Endodermal cell (in vitro differentiated cells): ENCODE measurements around the gene FRYL. TPM values are rescaled to one million over a fixed set of nuclear protein-coding genes. Genes with fewer than 3 reads are reported as not detected.

ENCODE experiments used
- DNase-seq: peaks from one replicate; pipeline ENCODE4 v3.0.0-alpha.2; 2017
- H3K27ac ChIP-seq: 2 replicates; pipeline ENCODE4 v1.5.1; 2013; ENCODE audit warnings: mild to moderate bottlenecking, low read depth, low read length, moderate library complexity
- H3K27me3 ChIP-seq: 2 replicates; pipeline ENCODE4 v1.6.1; 2013; ENCODE audit warnings: mild to moderate bottlenecking, low read length, moderate library complexity; ENCODE audit not compliant: insufficient read depth, control insufficient read depth, poor library complexity, severe bottlenecking
- H3K36me3 ChIP-seq: 2 replicates; pipeline ENCODE4 v1.7.0; 2013; ENCODE audit warnings: mild to moderate bottlenecking, low read length, moderate library complexity; ENCODE audit not compliant: control insufficient read depth, insufficient read depth
- H3K4me1 ChIP-seq: one replicate; pipeline ENCODE4 v1.7.0; 2013; ENCODE audit warnings: low read length; ENCODE audit not compliant: control insufficient read depth, insufficient read depth
- H3K4me3 ChIP-seq: 2 replicates; pipeline ENCODE4 v1.5.1; 2013; ENCODE audit warnings: mild to moderate bottlenecking, low read length, moderate library complexity
- H3K9ac ChIP-seq: 2 replicates; pipeline ENCODE4 v1.6.1; 2013; ENCODE audit warnings: mild to moderate bottlenecking, low read length, moderate library complexity; ENCODE audit not compliant: poor library complexity, severe bottlenecking; ENCODE audit errors: extremely low read depth
- H3K9me3 ChIP-seq: 2 replicates; pipeline ENCODE4 v1.6.1; 2013; ENCODE audit warnings: mild to moderate bottlenecking, low read length, moderate library complexity; ENCODE audit not compliant: control insufficient read depth
- H3K27ac Mint-ChIP-seq: 2 replicates; pipeline ENCODE4 v1.8.0; 2020; ENCODE audit warnings: mixed read lengths
- H3K27me3 Mint-ChIP-seq: 2 replicates; pipeline ENCODE4 v1.8.0; 2021; ENCODE audit warnings: mild to moderate bottlenecking, mixed read lengths; ENCODE audit not compliant: insufficient read depth
- H3K36me3 Mint-ChIP-seq: 2 replicates; pipeline ENCODE4 v1.8.0; 2020; ENCODE audit warnings: low read depth, mixed read lengths
- H3K4me1 Mint-ChIP-seq: 2 replicates; pipeline ENCODE4 v1.8.0; 2020; ENCODE audit warnings: mixed read lengths
- H3K4me3 Mint-ChIP-seq: 2 replicates; pipeline ENCODE4 v1.8.0; 2020; ENCODE audit warnings: mild to moderate bottlenecking, moderate library complexity, mixed read lengths
- H3K9me3 Mint-ChIP-seq: 2 replicates; pipeline ENCODE4 v1.8.0; 2020; ENCODE audit warnings: mild to moderate bottlenecking, mixed read lengths
- WGBS, 2 experiments: methylation state at CpG; one replicate each; pipeline versions ENCODE4 v1.1.5 to v1.1.7; 2013; ENCODE audit warnings: missing lambda C conversion rate in 2 of 2, mixed read lengths in 1 of 2; ENCODE audit not compliant: insufficient coverage in 1 of 2, insufficient read length in 1 of 2; 5-methylcytosine and 5-hydroxymethylcytosine counted together
- total RNA-seq, 2 donors: library from RNA; stranded (reverse); fragmentation: NEBNext Ultra II Directional in 1 of 2; extraction: Animal tissue kit (Norgen Biotek cat#: 25700) in 1 of 2; gene quantifications; 2 replicates in 1 of 2; 3 replicates in 1 of 2; pipeline ENCODE4 v1.2.1, GENCODE V29; 2021
- TF ChIP-seq, protein P1 (sequence below): fragments of 200-600 bp; sonication (generic); conservative IDR thresholded peaks from 2 replicates; pipeline ENCODE4 v1.5.0; 2021; ENCODE audit warnings: antibody characterized with exemption, mild to moderate bottlenecking

FRYL gene
- total RNA-seq, 2 donors from 2014 or later, result 56.5 to 62.6 TPM

DNA sequence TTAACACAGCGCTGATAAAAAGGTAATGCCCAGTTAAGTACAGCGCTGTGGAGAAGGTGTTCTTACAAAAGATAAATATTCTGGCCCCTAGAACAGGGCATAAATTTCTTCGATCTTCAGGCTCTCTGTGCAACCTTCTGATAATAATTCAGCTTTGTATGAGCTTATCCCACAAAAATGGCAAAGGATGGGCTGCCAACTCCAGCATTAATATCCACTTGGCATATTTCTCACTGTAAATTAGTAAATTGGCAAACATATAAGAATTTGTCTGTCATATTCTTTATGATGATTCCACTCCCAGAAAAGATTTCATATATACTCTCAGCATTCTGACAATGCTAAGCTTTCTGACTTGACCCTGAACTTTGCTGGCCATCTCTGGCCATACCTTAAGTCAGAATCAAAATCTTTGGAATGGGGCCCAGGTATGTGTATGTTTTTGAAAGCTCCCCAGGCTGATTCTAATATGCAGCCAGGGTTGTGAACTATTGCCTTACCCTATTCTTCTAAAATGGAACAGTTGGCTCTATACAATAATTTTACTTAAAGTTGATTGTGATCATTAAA is 134.8 kb downstream of the FRYL start:
- Mint-ChIP-seq H3K9me3 (no peaks in the 10 kb centered on the region), H3K27ac (no peak overlapping the region), H3K36me3 (no peaks in the 10 kb centered on the region), H3K27me3 (no peaks in the 10 kb centered on the region), H3K4me3 (no peak overlapping the region), H3K4me1 (peaks cover 30% of the 10 kb centered on the region)
- DNase-seq, result no peak
- H3K27ac ChIP-seq, result no peak overlapping the region
- H3K4me3 ChIP-seq, result no peak overlapping the region
- H3K9ac ChIP-seq, result no peak overlapping the region
- WGBS, 2 experiments, result 97 to 100% methylated on average over 3 of the region's 3 CpGs
- no peaks in the 10 kb centered on the region for H3K27me3 ChIP-seq
- H3K4me1 ChIP-seq, result no peaks in the 10 kb centered on the region
- H3K36me3 ChIP-seq, result peaks cover 2% of the 10 kb centered on the region
- H3K9me3 ChIP-seq, result no peaks in the 10 kb centered on the region
- TF ChIP-seq, protein P1, sequence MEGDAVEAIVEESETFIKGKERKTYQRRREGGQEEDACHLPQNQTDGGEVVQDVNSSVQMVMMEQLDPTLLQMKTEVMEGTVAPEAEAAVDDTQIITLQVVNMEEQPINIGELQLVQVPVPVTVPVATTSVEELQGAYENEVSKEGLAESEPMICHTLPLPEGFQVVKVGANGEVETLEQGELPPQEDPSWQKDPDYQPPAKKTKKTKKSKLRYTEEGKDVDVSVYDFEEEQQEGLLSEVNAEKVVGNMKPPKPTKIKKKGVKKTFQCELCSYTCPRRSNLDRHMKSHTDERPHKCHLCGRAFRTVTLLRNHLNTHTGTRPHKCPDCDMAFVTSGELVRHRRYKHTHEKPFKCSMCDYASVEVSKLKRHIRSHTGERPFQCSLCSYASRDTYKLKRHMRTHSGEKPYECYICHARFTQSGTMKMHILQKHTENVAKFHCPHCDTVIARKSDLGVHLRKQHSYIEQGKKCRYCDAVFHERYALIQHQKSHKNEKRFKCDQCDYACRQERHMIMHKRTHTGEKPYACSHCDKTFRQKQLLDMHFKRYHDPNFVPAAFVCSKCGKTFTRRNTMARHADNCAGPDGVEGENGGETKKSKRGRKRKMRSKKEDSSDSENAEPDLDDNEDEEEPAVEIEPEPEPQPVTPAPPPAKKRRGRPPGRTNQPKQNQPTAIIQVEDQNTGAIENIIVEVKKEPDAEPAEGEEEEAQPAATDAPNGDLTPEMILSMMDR, result no peak

DNA sequence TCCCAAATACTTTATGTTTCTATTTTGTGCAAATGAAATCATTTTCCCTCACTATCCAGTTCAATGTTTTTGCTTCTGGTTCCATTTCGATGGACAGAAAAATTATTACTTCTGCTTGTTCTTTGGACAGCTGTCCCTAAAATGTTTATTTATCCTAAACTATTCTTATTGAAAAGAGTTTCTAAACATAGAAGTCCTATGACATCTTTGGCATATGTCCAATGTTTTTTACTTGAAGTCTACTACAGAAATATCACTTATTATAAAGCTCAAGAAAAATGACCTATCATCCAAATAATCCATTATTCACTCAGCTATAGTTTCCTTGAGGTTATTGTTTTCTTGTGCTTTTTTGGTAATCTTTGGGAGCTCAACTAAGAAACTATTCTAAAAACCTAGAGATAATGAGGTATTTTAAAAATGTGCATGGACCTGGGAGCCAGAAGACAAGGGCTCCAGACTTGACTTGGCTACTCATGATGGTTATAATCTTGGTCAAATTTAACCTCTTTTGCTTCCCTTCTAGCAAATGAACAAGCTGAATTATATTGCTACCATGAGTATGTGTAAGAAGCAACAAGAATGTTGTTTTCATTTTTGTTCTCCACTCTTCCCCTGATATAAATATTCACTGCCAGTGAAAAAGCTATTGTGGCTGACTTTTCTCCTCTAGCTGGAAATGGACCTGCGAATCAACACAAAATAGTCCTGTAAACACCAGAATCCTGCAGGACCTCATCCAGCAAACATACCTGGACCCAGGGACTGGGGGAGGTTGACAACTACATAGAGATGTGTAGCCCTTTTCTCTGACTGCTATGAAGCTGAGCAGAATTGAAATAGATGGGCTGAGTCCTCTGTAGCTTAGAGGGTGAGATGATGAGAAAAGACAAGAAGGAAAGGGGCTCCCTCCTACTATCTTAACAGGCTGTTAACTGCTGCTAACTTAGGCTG is 137.4 kb downstream of the FRYL start:
- no peak for DNase-seq
- Mint-ChIP-seq H3K4me1 (peaks cover 23% of the 10 kb centered on the region), H3K9me3 (no peaks in the 10 kb centered on the region), H3K4me3 (no peak overlapping the region), H3K27ac (no peak overlapping the region), H3K27me3 (no peaks in the 10 kb centered on the region), H3K36me3 (peaks cover 6% of the 10 kb centered on the region)
- Histone ChIP-seq H3K9me3 (no peaks in the 10 kb centered on the region), H3K36me3 (no peaks in the 10 kb centered on the region), H3K9ac (no peak overlapping the region), H3K27ac (no peak overlapping the region), H3K27me3 (no peaks in the 10 kb centered on the region), H3K4me1 (no peaks in the 10 kb centered on the region), H3K4me3 (no peak overlapping the region)
- TF ChIP-seq, protein P1, result no peak
- WGBS, 2 experiments, result 75 to 96% methylated on average over 1 to 2 of the region's 2 CpGs

DNA sequence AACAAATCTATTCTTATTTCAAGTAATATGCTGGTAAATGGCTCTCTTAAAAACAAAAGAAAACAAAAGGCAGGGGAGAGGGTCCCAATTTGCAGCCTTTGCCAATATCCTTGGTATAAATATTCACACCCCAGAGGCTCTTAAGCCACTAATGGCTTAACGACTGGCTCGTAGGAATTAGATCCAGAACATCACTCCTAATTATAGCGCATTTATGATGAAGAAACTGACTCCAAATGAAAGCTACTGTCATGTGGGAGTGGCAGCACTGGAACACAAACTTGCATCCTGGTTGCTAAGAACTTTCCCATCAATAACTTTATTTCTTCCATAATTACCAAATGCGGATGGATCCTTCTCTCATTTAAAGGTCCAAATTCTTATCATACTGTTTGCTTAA is 138.7 kb downstream of the FRYL start:
- Mint-ChIP-seq H3K27ac (no peak overlapping the region), H3K4me1 (peaks cover 13% of the 10 kb centered on the region), H3K4me3 (no peak overlapping the region), H3K9me3 (no peaks in the 10 kb centered on the region), H3K27me3 (no peaks in the 10 kb centered on the region), H3K36me3 (peaks cover 6% of the 10 kb centered on the region)
- no peak for DNase-seq
- Histone ChIP-seq H3K4me1 (no peaks in the 10 kb centered on the region), H3K36me3 (no peaks in the 10 kb centered on the region), H3K27ac (no peak overlapping the region), H3K27me3 (no peaks in the 10 kb centered on the region), H3K4me3 (no peak overlapping the region), H3K9me3 (no peaks in the 10 kb centered on the region), H3K9ac (no peak overlapping the region)
- 90 to 91% methylated on average over 4 of the region's 4 CpGs for WGBS, 2 experiments
- TF ChIP-seq, protein P1, result no peak
